Endodermal cell (in vitro differentiated cells): ENCODE data around the gene ZDBF2. TPM values are rescaled to one million over a fixed set of nuclear protein-coding genes. Genes with fewer than 3 reads are reported as not detected.

Experiments used
- DNase-seq: peaks from one replicate; pipeline ENCODE4 v3.0.0-alpha.2; 2017
- H3K27ac ChIP-seq: 2 replicates; pipeline ENCODE4 v1.5.1; 2013; ENCODE audit warnings: mild to moderate bottlenecking, low read depth, low read length, moderate library complexity
- H3K27me3 ChIP-seq: 2 replicates; pipeline ENCODE4 v1.6.1; 2013; ENCODE audit warnings: mild to moderate bottlenecking, low read length, moderate library complexity; ENCODE audit not compliant: insufficient read depth, control insufficient read depth, poor library complexity, severe bottlenecking
- H3K36me3 ChIP-seq: 2 replicates; pipeline ENCODE4 v1.7.0; 2013; ENCODE audit warnings: mild to moderate bottlenecking, low read length, moderate library complexity; ENCODE audit not compliant: control insufficient read depth, insufficient read depth
- H3K4me1 ChIP-seq: one replicate; pipeline ENCODE4 v1.7.0; 2013; ENCODE audit warnings: low read length; ENCODE audit not compliant: control insufficient read depth, insufficient read depth
- H3K4me3 ChIP-seq: 2 replicates; pipeline ENCODE4 v1.5.1; 2013; ENCODE audit warnings: mild to moderate bottlenecking, low read length, moderate library complexity
- H3K9ac ChIP-seq: 2 replicates; pipeline ENCODE4 v1.6.1; 2013; ENCODE audit warnings: mild to moderate bottlenecking, low read length, moderate library complexity; ENCODE audit not compliant: poor library complexity, severe bottlenecking; ENCODE audit errors: extremely low read depth
- H3K9me3 ChIP-seq: 2 replicates; pipeline ENCODE4 v1.6.1; 2013; ENCODE audit warnings: mild to moderate bottlenecking, low read length, moderate library complexity; ENCODE audit not compliant: control insufficient read depth
- H3K27ac Mint-ChIP-seq: 2 replicates; pipeline ENCODE4 v1.8.0; 2020; ENCODE audit warnings: mixed read lengths
- H3K27me3 Mint-ChIP-seq: 2 replicates; pipeline ENCODE4 v1.8.0; 2021; ENCODE audit warnings: mild to moderate bottlenecking, mixed read lengths; ENCODE audit not compliant: insufficient read depth
- H3K36me3 Mint-ChIP-seq: 2 replicates; pipeline ENCODE4 v1.8.0; 2020; ENCODE audit warnings: low read depth, mixed read lengths
- H3K4me1 Mint-ChIP-seq: 2 replicates; pipeline ENCODE4 v1.8.0; 2020; ENCODE audit warnings: mixed read lengths
- H3K4me3 Mint-ChIP-seq: 2 replicates; pipeline ENCODE4 v1.8.0; 2020; ENCODE audit warnings: mild to moderate bottlenecking, moderate library complexity, mixed read lengths
- H3K9me3 Mint-ChIP-seq: 2 replicates; pipeline ENCODE4 v1.8.0; 2020; ENCODE audit warnings: mild to moderate bottlenecking, mixed read lengths
- CTCF ChIP-seq: fragments of 200-600 bp; sonication (generic); conservative IDR thresholded peaks from 2 replicates; pipeline ENCODE4 v1.5.0; 2021; ENCODE audit warnings: antibody characterized with exemption, mild to moderate bottlenecking
- WGBS, 2 experiments: methylation state at CpG; one replicate each; pipeline versions ENCODE4 v1.1.5 to v1.1.7; 2013; ENCODE audit warnings: missing lambda C conversion rate in 2 of 2, mixed read lengths in 1 of 2; ENCODE audit not compliant: insufficient coverage in 1 of 2, insufficient read length in 1 of 2; 5-methylcytosine and 5-hydroxymethylcytosine counted together
- total RNA-seq, 2 donors: library from RNA; stranded (reverse); fragmentation: NEBNext Ultra II Directional in 1 of 2; extraction: Animal tissue kit (Norgen Biotek cat#: 25700) in 1 of 2; gene quantifications; 2 replicates in 1 of 2; 3 replicates in 1 of 2; pipeline ENCODE4 v1.2.1, GENCODE V29; 2021

Gene ZDBF2
- total RNA-seq, 2 donors from 2014 or later, result 14.1 to 27.0 TPM

- Histone ChIP-seq H3K27me3 (peaks cover 12% of the 10 kb centered on the region), H3K9ac (no peak overlapping the region), H3K27ac (no peak overlapping the region), H3K9me3 (peaks cover 15% of the 10 kb centered on the region), H3K36me3 (no peaks in the 10 kb centered on the region), H3K4me3 (no peak overlapping the region), H3K4me1 (no peaks in the 10 kb centered on the region)
- Mint-ChIP-seq H3K9me3 (peaks cover 17% of the 10 kb centered on the region), H3K4me1 (no peaks in the 10 kb centered on the region), H3K27me3 (peaks cover 14% of the 10 kb centered on the region), H3K36me3 (peaks cover 11% of the 10 kb centered on the region), H3K4me3 (no peak overlapping the region), H3K27ac (no peak overlapping the region)
- no peak for DNase-seq
- WGBS, 2 experiments, result 80 to 94% methylated on average over 1 to 3 of the region's 3 CpGs
- TF ChIP-seq CTCF, result no peak
Observed at GRCh38 chr2:206323033-206323432, 48.6 kb downstream of the ZDBF2 start.

DNA sequence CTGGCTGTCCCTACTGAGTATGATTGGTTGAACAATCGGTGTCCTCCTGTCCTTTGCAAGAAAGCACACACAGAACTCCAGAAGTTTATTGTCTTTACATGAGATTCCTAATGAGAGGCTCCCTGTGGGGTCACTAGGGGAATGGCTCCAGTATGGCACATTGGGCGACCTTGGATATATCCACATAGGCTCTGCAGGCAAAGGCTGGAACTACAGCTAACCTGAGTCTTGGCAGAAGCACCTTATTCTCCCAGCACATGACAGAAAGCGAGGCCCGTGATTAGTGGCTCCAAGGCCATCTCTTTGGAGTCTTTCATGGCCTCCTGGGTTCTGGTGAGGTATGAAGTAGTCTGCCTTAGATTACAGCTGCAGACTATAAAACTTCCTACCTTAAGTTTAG, 49.0 kb downstream of the ZDBF2 start:
- Mint-ChIP-seq H3K36me3 (peaks cover 7% of the 10 kb centered on the region), H3K9me3 (peaks cover 15% of the 10 kb centered on the region), H3K27ac (no peak overlapping the region), H3K4me3 (no peak overlapping the region), H3K27me3 (peaks cover 14% of the 10 kb centered on the region), H3K4me1 (peaks cover under 1% of the 10 kb centered on the region)
- Histone ChIP-seq H3K36me3 (no peaks in the 10 kb centered on the region), H3K9me3 (peaks cover 13% of the 10 kb centered on the region), H3K27ac (no peak overlapping the region), H3K27me3 (peaks cover 12% of the 10 kb centered on the region), H3K4me3 (no peak overlapping the region), H3K9ac (no peak overlapping the region), H3K4me1 (no peaks in the 10 kb centered on the region)
- peak; percentile 70 for DNase-seq
- WGBS, 2 experiments, result 95 to 100% methylated on average over 3 to 4 of the region's 4 CpGs
- peak; percentile 60 for TF ChIP-seq CTCF

DNA sequence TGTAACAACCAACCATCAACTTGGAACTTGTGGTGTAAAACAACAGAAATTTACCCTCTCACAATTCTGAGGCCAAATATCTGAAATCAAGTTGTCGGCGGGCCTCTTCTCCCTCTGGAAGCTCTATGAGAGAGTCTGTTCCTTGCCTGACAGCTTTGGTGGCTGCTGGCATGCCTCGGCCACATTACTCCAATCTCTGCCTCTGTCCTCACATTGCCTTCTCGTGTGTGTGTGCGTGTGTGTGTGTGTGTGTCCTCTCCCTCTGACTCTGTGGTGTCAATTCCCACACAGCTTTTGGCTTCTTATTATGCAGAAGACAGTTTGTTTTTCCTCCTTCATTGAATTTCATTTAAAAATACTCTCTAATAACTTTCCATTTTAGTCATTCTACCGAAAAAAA, 50.4 kb downstream of the ZDBF2 start:
- Mint-ChIP-seq H3K27ac (no peak overlapping the region), H3K27me3 (peaks cover 14% of the 10 kb centered on the region), H3K4me3 (no peak overlapping the region), H3K36me3 (no peaks in the 10 kb centered on the region), H3K9me3 (peaks cover 5% of the 10 kb centered on the region), H3K4me1 (peaks cover 11% of the 10 kb centered on the region)
- Histone ChIP-seq H3K4me1 (peaks cover 7% of the 10 kb centered on the region), H3K36me3 (no peaks in the 10 kb centered on the region), H3K27me3 (peaks cover 12% of the 10 kb centered on the region), H3K27ac (no peak overlapping the region), H3K4me3 (no peak overlapping the region), H3K9ac (no peak overlapping the region), H3K9me3 (peaks cover 4% of the 10 kb centered on the region)
- no peak for TF ChIP-seq CTCF
- 95 to 100% methylated on average over 3 to 6 of the region's 6 CpGs for WGBS, 2 experiments
- no peak for DNase-seq
